Lower lobe of right lung (tissue), 2 donors: ENCODE measurements around the gene LPIN2. TPM values are rescaled to one million over a fixed set of nuclear protein-coding genes. Genes with fewer than 3 reads are reported as not detected.

Experiments used
- ATAC-seq, 2 donors: fragments of 200-7000 bp; cut with Tn5 transposase; one replicate each; pipeline ENCODE4 v1.9.1; 2020 to 2022; ENCODE audit warnings: mild to moderate bottlenecking in 2 of 2, moderate library complexity in 2 of 2
- DNase-seq: peaks from one replicate; pipeline ENCODE4 v3.0.0-alpha.2; 2020
- H3K27ac ChIP-seq: fragments of 200-600 bp; one replicate; pipeline ENCODE4 v1.8.0; 2022
- H3K27me3 ChIP-seq: fragments of 200-600 bp; one replicate; pipeline ENCODE4 v1.8.0; 2022; ENCODE audit warnings: low read depth
- H3K36me3 ChIP-seq: fragments of 200-600 bp; one replicate; pipeline ENCODE4 v1.8.0; 2022; ENCODE audit warnings: mild to moderate bottlenecking
- H3K4me1 ChIP-seq: fragments of 200-600 bp; one replicate; pipeline ENCODE4 v1.8.0; 2022
- H3K4me3 ChIP-seq: fragments of 200-600 bp; one replicate; pipeline ENCODE4 v1.8.0; 2022; ENCODE audit warnings: mild to moderate bottlenecking
- H3K9me3 ChIP-seq: fragments of 200-600 bp; one replicate; pipeline ENCODE4 v1.8.0; 2022
- intact Hi-C: fragments of 100-400 bp; cut with DNase I; formaldehyde crosslinking; loops from one replicate; pipeline ENCODE4 v1.11.0; 2022
- total RNA-seq: library from RNA; stranded (reverse); fragmentation: NEBNext Ultra II Directional; extraction: Animal tissue kit (Norgen Biotek cat#: 25700); gene quantifications from one replicate; pipeline ENCODE4 v1.2.1, GENCODE V29; 2021
- TF ChIP-seq, protein P1 (sequence below): fragments of 200-600 bp; IDR thresholded peaks from one replicate; pipeline ENCODE4 v1.8.0; 2022; ENCODE audit warnings: antibody characterized with exemption, mild to moderate bottlenecking
- donor health status: DM: no; HTN: yes; CAD: no; lungs with severe emphysema.

LPIN2 gene
- total RNA-seq, 1 donor from 2014 or later: 51.1 TPM

DNA sequence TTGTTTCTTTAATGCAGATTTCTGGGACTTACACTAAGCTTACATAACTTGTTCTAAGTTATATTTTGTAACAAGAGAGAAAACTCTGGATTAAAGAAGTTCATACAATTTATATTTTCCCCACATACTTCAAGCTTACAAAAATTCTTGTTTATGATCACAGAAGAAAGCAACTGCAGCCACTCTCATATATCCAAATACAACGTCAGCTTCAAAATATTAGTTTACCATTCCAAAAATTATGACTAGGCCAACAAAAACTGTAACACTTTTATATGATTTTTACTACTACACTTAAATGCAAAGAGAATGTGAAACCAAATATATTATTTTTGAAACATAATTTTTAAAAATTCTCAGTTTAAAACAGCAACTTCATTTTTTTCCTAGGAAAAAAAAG lies 30.9 kb downstream of the LPIN2 start:
- intact Hi-C loops: no loop called here
- no peak for DNase-seq
- Histone ChIP-seq H3K27me3 (no peaks in the 10 kb centered on the region), H3K9me3 (no peaks in the 10 kb centered on the region), H3K27ac (peak overlapping the region; percentile 75), H3K36me3 (no peaks in the 10 kb centered on the region), H3K4me3 (peak overlapping the region; percentile 15), H3K4me1 (peaks cover 93% of the 10 kb centered on the region)
- ATAC-seq: no peak
- TF ChIP-seq, protein P1, sequence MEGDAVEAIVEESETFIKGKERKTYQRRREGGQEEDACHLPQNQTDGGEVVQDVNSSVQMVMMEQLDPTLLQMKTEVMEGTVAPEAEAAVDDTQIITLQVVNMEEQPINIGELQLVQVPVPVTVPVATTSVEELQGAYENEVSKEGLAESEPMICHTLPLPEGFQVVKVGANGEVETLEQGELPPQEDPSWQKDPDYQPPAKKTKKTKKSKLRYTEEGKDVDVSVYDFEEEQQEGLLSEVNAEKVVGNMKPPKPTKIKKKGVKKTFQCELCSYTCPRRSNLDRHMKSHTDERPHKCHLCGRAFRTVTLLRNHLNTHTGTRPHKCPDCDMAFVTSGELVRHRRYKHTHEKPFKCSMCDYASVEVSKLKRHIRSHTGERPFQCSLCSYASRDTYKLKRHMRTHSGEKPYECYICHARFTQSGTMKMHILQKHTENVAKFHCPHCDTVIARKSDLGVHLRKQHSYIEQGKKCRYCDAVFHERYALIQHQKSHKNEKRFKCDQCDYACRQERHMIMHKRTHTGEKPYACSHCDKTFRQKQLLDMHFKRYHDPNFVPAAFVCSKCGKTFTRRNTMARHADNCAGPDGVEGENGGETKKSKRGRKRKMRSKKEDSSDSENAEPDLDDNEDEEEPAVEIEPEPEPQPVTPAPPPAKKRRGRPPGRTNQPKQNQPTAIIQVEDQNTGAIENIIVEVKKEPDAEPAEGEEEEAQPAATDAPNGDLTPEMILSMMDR: no peak

DNA sequence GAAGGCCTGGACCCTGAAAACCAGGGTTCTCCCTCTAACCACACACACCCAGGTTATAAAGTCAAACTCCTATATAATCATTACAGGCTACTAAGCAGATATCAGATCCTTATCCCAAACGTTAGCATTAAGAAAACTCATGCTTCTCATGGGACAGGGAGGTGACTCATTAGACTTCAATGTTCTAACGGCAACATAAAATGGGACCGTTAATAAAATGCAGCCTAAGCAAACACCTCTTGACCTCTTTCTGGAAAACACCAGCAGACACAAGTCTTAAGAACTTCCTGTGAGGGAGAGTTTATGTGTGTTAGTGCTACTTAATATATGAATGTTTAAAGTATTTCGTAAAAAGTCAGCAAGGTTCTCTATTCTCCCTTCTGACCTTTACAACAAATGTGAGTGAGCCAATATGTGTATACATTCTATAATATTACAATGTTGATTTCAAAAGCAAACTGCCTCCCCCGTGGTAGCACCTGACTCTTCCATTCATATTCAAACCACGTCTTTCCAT lies 31.7 kb downstream of the LPIN2 start:
- H3K36me3 ChIP-seq: no peaks in the 10 kb centered on the region
- no peaks in the 10 kb centered on the region for H3K27me3 ChIP-seq
- peak overlapping the region; percentile 75 for H3K27ac ChIP-seq
- TF ChIP-seq, protein P1: no peak
- H3K4me3 ChIP-seq: peak overlapping the region; percentile 17
- H3K9me3 ChIP-seq: no peaks in the 10 kb centered on the region
- DNase-seq (no peak), ATAC-seq (peak; percentile 70 to 79)
- intact Hi-C loops: no loop called here
- H3K4me1 ChIP-seq: peaks cover 94% of the 10 kb centered on the region

DNA sequence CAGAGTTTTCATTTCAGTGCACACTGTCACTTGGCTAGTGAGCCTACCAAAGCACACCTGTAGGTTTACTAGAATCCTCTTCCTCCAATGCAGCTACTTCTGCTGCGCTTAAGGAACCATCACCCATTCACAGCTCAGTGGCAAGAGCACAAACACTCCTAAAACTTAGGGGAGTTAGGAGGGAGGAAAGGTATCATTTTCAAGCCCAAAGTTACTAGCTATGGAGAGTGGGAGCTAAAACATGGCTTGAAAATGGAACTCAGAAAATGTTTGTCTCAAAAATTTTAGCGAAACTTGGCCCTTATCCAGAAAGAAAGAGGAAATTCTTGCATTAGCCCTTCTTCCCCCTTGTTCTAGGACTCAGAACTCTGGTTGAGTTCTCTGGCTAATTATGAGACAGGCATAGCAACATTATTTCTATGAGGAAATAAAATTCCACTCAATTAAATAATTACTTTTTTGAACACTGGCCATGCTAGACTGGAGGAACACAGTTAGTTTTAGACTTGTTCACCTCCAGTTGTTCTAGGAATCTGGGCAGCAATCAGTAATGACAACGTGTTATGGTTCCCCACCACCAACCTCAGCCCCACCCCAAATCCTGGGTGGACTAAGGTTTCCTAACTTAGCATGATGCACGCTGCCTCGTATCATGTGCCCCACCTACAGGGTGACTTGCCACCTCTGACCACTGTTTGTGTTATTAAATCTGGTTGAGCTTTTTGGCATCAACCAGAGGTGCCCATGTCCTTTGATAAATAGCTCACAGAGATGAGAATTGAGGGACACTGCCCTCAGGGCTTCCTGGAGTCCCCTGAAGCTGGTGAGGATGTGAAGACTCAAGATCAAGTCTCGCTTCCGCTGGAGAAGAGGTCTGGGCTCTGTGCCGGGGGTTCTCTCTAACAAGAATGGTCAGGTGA lies 32.8 kb downstream of the LPIN2 start:
- no peaks in the 10 kb centered on the region for H3K9me3 ChIP-seq
- intact Hi-C loops: no loop called here
- peaks cover 93% of the 10 kb centered on the region for H3K4me1 ChIP-seq
- peak overlapping the region; percentile 75 for H3K27ac ChIP-seq
- ATAC-seq (peak; percentile 33 to 56), DNase-seq (peak; percentile 56)
- TF ChIP-seq, protein P1: no peak
- no peaks in the 10 kb centered on the region for H3K27me3 ChIP-seq
- H3K4me3 ChIP-seq: peak overlapping the region; percentile 17
- no peaks in the 10 kb centered on the region for H3K36me3 ChIP-seq

DNA sequence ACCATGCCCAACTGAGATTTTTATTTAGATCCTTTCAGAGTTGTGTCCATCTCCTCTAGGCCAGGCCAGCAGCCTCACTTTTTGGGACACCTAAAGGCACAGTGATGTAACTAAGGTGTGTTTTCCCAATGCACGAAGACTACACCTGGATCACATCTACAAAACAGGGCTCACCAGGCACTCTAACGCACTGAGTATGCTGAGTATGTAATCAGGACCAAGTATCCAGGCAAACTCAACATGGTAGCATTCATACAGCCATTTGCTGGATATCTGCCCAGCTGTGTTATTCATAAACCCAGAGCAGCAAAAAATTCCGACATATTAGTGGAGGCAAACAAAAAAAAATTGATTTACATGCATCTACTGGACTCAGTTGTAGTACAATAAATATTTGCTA lies 33.8 kb downstream of the LPIN2 start:
- peaks cover 84% of the 10 kb centered on the region for H3K4me1 ChIP-seq
- H3K9me3 ChIP-seq: no peaks in the 10 kb centered on the region
- H3K36me3 ChIP-seq: no peaks in the 10 kb centered on the region
- no peaks in the 10 kb centered on the region for H3K27me3 ChIP-seq
- intact Hi-C loops: no loop called here
- TF ChIP-seq, protein P1: no peak
- H3K4me3 ChIP-seq: no peak overlapping the region
- peak overlapping the region; percentile 75 for H3K27ac ChIP-seq
- no peak for ATAC-seq
- no peak for DNase-seq

DNA sequence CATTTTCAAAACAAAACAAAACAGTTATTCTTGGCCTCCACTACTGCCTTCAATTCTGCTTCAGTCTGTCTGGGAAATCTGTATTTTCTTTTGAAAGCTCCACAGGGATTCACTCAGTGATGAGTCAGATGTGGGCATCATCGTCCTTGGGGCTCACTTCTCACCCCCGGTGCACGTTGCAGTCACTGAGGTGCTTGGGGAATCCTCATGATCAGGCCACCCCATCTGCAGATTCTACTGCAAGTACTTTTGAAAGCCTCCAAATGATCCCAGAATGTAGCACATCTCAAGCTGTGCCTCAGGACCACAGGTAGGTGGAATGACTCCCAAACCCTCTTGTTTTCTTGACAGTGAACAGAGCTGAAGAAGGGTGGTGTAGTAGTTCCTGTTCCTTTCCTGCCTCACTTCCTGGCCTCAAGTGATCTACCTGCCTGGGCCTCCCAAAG lies 34.3 kb downstream of the LPIN2 start:
- TF ChIP-seq, protein P1: no peak
- no peaks in the 10 kb centered on the region for H3K36me3 ChIP-seq
- no peaks in the 10 kb centered on the region for H3K9me3 ChIP-seq
- DNase-seq (no peak), ATAC-seq (no peak)
- peaks cover 80% of the 10 kb centered on the region for H3K4me1 ChIP-seq
- intact Hi-C loops: no loop called here
- H3K27ac ChIP-seq: peak overlapping the region; percentile 75
- no peak overlapping the region for H3K4me3 ChIP-seq
- no peaks in the 10 kb centered on the region for H3K27me3 ChIP-seq
